Stimulated activated CD4-positive, alpha-beta T cell treated with anti-CD3 and anti-CD28 coated beads, Interleukin-12 subunit alpha, Interleukin-12 subunit beta, amount 100 ng/mL, for 24 hours (primary cell): ENCODE results near the gene BCL11B.

ENCODE experiments used
- DNase-seq, 2 experiments: peaks; one replicate each; pipeline ENCODE4 v3.0.0-alpha.2; 2020; ENCODE audit warnings: low read depth in 2 of 2

Gene BCL11B

DNA sequence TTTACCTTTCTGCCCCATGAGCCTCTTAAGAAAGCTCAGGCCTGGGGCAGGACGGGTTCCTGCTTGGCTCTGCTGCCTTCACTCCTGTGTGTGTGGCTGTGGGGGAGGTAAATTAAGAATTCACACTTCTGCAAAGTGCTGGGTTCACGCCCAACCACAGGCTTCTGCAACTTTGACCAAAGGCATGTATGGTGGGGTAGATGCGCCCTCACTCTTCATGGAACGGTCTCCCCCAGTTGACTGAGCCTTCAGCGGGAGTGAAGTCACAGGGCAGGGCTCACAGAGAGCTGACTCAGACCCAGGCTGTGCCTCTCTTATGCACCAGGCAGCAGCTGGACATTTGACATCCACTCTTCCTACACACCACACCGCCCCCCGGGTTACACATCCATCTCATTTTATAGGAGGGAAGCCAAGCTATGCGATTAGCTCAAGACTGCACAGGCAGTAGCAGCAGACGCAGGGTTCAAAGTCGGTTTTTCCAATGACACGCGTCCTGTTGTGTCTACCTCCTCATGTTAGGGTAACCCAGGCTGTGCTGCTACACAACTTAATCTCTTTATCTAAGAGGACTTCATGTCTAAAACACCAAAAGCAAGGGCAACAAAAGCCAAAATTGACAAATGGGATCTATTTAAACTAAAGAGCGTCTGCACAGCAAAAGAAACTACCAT lies 15.4 kb upstream of the BCL11B start:
- DNase-seq, result no peak

DNA sequence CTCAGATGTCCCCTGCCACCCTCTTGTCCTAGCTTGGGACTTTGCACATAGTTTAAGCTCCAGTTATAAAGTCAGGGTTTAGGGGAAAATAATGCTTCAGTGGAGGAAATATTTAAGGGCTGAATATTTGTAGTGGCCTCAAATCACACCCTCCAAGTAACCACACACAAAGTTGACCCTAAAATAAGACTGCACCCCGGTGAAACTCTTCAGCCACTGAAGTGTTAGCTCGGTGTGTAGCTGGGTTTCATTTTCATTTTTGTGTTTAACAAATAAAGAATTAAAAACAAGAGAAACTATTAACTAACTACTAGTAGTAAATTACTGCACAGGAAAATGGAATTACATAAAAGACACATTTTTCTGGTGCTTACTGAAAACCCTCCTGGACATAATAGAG lies 14.8 kb upstream of the BCL11B start:
- DNase-seq, result no peak

DNA sequence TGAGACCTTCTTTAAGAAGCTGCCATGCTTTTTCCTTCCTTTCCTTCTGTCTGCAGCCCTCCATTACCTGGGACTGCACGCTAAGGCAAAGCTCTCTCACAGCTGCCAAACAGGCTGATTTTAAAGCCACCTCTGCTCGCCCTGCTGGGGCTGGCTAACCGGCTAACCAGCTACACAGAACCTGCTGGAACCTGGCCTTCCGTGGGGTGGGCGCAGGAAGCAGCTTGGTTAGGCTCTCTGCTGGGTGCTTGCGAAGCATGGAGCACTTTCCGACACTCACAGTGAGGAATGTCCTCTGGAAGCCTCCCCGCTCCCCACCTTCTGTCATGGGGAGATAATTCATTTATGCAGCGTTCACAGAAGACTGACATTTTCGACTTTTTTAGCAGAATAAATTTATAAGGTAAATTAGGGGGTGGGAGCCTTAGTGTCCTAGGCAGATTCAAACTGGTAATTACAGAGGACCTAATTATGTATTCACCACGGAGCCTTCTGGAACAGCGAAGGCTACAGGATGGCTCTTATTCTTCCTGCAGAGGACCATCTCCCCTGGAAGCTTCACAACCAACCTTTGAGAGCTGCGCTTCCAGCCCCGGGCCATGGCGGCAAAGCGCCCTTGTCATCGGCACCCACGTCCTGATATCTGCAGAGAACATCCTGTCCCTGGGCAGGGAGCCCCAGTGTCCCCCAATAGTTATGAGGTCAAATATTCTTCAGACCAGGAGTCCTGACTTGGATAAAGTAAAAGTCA lies 12.4 kb upstream of the BCL11B start:
- no peak for DNase-seq

DNA sequence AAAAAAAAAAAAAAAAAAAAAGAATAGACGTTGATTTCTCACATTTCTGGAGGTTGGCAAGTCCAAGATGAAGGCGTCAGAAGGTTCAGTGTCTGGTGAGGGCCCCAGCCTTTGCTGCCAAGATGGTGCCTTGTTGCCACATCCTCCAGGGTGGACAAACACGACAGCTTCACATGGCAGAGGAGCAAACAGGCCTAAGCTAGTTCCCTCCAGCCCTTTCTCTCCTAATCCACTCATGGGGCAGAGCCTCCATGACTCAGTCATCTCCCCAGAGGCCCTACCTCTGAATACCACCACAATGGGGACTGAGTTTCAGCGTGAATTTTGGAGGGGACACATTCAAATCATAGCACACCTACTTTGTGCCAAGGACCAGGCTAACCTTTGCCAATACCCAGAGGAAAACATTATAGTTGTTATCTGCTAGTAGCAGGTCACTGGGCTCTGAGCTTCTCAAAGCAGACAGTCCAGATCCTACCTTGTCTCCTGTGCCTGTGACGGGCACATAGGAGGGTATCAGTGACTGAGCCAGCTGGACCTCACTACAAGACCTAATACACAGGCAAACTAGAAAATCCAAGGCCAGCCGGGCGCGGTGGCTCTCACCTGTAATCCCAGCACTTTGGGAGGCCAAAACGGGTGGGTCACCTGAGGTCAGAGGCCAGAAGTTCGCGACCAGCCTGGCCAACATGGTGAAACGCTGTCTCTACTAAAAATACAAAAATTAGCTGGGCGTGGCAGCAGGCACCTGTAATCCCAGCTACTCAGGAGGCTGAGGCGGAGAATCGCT lies 10.5 kb upstream of the BCL11B start:
- no peak for DNase-seq

DNA sequence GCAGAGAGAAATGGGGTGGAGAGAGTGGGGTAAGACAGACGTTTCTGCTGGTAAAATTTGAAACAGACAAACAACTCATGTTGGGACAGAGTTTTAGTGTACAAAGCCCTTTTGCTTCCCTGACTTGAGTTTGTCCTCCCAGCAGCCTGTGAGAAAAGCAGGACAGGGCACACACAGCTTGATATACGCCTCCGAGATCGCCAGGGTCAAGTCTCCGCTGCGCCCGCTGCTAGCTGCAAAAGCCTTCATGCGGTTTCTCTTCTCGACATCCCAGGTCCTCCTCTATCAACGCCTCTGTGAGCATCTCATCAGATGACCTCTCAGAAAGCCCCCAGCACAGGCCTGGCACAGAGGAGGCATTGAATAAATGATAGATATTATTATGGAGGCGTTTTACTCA lies 9.4 kb upstream of the BCL11B start:
- no peak for DNase-seq

DNA sequence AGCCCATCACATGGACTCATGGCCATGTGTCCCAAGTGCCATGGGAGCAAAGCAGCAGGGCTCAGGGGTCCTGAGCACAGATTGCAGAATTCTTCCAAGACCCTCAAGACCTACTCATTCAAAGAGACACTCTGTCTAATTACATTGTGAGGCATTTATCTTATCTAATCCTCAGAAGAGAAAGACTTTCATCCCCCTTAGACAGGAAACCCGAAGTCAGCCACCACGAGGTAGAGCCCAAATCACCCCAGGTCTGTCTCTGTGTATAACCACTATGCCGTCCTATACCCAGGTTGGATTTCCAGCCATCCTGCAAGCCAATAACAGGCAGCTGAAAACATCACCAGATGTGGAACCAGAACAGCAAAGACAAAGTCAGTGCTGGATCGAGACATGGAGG lies 8.9 kb upstream of the BCL11B start:
- no peak for DNase-seq

DNA sequence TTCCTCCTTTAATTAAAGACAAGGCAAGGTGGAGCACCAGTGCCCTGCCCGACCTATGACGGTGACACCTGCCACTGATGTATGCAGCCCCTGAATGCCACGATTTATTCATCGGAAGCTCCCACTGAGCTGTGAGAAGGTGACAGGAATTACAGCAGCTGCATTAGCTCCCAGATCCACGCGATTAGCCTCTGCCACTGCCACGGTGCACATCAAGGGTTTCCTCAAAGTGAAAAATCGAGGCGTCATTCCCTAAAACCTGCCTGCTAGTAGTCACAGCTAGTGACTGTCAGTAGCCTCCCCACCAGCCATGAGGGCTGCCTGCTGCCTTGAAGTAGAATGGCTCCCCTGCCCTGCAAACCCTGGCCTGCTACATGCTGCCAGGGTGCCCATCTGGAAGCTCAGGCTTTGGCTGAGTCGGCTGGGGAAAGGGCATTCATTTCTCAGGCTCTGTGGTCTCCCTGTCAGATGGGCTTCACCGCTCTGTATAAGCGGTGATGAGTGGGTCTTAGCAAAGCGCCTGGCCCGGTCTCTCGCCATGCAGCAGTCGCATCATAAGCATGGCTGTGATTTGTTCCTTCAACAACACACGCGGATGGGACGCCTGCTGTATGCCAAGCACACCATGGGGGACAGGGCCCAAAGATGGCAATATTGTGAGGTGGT lies 8.2 kb upstream of the BCL11B start:
- DNase-seq, result no peak

DNA sequence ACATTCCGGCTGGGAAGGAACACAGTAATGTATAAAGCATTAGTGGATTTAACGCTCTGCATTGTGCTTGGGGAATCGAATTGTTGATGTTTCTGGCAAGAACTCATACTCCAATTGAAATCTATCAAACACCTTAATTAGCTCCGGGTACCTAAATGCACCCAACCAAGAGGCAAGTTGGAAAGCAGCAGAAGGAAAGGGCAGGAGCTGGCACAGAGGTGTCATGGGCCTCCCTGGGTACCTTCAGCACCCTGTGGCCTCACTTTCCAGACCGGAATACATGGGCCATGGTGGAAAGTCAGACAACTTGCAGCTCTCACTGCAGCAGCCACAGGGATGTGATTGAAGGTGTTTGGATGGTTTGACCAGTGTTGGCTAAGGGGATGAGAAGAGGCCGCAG lies 6.8 kb upstream of the BCL11B start:
- no peak for DNase-seq

DNA sequence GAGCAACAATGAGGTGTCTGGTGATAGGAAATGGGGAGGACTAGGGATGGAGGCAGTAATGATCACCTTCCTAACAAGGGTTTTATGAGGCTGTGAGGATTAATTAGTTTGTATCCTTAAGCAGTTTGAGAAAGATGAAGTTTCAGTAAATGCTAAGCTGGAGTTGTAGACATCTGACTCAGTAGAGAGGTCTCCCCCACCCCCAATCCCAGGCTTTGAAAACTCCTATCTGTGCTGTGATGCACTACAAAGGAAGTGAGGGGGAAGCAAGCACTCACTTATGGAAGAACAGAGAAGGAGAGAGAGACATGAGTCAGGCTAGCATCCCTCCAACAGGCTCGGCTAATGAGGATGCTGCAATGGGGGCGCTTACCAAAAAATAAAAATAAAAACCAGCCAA lies 5.5 kb upstream of the BCL11B start:
- no peak for DNase-seq

DNA sequence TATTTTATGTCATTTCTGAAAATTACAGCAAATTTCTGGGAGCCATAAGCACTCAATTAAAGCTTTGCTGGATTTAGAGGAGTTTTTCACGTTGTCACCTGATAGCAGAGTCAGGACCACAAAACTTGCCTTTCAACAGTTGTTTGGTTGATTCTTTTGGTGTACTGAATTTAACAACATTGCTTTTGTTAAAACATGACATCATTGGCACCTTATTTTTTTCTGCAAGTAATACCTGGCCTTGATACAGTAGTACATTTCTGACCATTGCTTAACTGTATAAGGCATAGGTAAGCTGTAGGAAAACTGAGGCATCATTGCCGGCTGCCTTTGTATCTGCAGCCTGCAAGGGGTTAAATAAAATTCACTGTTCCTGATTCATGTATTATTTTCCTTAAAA lies 4.5 kb upstream of the BCL11B start:
- no peak for DNase-seq

DNA sequence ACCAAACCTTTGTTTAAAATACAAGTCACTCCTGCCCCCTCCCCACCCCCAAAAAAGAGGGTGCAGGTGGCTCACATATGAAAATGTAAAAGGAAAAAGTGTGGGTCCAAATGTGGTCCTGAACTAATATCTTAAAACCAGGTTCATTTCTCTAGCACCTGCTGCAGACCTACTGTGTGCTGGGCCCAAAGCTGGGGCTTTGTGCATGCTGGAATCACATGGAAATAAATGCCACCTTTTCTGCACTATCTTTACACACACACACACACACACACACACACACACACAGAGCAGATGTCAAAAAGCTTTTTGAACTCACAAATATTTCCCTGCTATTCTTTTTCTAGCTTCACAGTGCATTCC lies 3.2 kb upstream of the BCL11B start:
- no peak for DNase-seq

DNA sequence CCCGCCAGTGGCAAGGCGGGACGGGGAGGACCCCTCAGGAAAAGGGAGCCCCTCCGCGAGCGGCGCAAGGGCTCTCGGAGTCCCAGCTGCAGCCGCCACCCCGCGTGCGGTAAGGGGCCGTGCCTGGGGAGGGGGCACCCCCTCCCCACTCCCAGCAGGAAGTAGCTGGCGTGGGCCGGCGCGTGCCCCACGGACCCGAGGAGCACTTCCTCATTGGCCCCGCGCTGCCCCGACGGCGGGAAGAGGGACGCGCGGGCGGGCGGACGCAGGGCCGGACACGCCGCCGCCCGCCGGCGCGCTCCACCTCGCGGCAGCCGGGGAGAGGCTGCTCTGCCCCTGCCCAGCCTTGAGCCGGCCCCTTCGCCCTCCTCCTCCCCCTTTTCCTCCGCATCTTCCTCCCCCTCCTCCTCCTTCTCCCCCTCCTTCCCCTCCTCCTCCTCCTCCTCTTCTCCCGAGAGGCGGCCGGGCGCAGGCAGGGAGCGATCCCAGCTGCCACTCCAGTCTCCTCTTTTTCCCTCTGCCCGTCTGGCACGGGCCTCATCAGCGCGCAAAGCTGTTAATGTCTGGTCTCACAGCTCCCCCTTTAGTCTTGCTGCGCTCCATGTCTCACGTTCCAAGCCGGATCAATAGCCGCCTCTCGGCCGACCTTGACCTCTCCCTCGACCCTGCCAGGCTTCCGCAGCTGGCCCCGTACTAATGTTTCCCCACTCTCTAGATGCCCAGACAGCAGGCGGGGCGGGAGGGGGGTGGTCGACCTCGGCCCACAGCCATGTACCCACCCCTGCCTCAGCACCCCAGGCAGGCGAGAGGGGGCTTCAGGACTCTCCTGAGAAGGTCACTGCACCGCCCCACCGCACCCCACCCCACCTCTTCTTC lies 2.6 kb upstream of the BCL11B start:
- no peak for DNase-seq

DNA sequence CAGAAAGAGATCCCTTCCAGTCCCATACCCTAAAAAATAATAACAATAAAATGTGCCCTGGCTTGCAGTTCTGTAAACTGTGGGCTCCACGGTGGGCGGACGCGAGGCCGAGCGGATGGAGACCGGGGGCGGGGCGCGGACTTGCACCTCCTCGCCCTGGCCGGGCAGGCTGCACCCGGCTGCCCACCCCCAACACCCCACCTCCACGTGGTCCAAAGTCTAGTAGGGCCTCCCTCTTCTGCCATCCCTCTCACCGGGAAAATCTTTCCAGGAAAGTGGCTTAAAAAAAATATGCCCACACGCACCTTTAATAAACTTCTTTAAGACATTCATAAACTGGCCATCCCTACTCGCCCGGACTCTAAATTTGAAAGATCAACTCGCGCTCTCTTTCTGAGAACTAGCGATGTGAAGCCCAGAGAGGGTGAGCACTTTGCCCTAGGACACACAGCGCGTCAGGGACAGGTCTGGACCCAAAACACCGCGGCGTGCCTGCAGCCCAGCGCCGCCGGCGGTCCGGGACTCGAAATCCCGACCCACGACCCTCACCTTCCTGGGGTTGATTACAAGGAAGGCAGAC lies 1.9 kb upstream of the BCL11B start:
- DNase-seq, result no peak

DNA sequence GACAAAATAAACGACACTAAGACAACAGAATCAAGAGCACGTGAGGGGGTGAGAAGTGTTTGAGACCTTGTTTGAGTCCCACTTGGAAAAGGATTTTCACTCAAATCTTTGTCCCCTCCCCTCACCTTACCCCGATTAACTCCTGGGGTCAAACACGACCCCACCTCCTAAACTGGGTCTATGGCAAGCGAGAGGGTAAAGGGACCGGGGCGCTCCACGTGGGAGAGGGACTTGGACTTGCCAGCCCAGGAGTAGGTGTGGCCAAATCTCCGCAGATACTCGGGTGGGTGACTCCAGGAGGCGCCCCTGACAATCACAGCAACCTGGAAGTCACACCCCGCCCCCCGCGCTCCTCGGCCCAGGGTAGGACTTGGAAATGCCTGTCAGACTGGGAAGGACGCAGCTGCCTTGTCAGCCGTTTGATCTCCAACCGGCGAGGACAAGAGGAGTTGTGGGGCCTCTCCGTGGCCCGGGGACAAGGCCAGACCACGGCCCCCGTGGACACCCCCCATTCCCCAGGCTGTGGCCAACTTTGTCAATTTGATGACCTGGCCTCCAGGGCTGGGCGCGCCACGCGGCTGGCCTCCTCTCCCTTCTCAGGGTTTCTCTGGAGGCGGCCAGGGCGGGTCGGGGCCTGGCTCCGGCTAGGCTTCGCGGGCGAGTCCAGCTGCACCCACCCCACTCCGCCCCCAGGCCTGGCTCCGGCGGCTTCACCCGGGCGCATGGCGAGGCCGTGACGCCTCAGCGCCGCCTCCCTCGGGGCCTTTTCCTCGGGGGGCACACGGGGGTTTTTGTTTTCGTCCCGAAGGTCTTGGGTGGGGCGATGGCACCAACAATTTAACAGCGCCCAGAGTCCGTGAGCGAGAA lies 1.1 kb upstream of the BCL11B start:
- DNase-seq, result peak in 1 of 2 experiments; percentile 73

DNA sequence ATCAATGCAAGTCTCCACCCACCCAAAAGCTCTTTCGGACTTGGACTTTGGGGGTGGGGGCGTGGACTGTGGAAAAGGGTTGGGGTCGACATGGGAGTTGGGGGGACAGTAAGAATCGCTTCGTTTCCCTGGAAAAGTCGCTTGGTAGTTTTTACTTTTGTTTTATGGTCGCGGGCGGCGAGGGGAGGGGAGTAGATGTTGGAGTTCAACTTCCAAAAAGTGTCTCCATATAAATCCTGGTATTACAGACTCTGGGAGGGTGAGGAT lies 568 bp upstream of the BCL11B start:
- no peak for DNase-seq

DNA sequence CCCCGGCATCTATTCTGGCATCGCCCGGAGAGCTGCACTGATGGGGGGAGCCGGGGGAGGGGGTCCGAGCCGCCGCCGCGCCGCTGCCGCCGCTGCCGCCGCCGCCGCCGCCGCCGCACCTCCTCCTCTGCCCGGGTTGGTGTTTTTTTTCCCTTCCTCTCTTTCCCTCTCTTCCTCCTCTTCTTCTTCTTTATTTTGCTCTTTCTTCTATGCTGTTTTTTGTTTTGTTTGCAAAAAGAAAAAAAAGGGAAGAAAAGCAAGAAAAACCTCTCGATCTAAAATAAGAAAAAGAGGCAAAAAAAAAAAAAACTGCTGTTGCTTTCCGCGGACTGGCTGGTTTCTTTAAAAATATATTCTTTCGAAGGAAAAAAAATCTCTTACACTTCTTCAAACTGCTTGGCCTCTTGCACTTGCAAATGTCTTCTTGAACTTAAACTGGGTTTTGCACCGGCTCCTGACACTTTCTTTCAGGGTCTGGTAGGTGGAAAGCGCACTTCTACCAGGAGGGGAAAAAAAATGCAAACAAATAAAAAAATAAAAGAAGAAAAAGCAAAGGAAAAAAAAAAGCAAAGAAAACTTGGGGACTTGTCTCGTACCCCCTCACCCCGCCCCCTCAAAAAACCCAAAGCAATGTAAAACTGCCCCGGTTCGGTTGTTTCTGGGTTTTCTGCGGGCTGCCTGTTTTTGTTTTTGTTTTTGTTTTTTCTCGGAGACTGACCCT lies 616 bp downstream of the BCL11B start:
- DNase-seq, result no peak

DNA sequence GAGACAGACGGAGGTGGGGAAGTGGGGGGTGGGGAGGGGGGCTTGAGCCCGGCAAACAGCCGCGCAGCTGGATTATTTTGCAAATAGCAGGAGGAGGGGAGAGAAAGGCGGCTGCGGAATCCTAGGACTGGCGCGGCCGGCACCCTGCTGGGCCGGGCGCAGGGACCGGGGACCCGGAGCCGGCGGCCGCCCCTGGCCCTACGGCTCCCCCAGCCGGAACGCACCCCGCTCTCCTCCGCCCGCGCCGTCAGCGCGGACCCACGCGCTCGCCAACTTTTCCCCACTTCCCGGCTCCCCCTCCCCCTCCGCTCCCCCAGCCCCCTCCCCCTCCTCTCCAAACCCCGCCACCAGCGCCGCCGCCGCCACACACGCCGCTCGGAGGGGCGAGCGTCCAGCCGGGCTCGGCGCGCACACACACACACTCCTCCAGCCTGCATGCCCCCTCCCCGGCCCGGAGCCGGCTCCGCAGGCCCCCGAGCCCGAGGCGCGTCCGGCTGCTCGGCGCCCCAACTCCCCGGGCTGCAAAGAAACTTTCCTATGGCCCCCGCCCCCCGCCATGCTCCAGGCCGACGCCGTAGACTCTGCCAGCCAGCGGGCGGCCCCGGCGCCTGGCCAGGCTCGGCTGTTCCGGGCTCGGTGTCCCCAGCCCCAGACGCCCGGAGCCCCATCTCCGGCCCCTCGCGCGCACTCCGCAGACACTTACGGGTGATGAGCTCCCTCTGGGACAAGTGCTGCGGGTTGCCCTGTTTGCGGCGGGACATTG lies 1.4 kb downstream of the BCL11B start:
- no peak for DNase-seq

DNA sequence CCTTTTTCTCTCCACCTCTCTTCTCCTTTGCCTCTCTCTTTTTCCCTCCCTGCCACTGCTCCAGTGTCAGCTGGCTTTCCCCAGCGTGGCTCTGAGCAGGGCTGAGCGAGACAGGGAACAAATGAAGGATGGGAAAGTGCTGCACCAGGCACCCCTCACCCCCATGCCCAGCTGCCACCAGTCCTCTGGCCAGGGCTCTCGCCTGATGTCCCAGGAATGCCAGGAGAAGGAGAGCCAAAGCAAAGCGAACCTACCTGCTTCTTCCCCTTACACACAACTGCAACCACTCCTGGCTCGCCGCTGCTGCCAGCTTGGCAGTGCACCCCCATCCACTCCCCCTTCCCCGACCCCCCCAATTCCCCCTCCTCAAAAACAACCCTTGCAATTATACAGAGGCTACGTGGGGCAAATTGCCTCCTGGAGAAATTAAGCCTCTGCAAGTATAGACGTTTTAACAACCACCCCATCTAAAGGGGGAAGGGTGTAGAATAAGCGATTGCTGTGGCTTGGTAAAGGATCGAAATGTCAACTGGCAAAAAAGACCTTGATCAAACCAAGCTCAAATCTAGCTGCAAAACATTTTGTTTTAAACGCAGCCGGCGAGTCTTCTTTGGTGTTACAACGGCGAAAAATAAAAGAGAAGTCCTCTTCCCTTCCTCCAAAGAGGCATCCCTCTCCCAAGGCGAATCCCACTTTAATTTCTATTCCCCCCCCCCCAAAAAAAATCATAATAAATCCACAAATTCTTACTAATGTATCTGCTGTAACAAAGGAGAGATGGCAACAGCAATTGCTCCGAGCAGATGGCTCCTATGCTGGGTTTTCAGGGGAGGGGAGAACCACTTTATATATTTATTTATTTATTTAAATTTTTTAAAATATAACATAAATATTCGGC lies 2.9 kb downstream of the BCL11B start:
- no peak for DNase-seq
